NCI-H526 (cell line): ENCODE results near the gene FBXL22.
A peak's percentile ranks its signal among the peaks of the same experiment; 100 is the strongest.

ENCODE experiments used
- DNase-seq, 2 experiments: peaks; one replicate each; lab custom pipeline; 2025; lab: John Stamatoyannopoulos, UW

Gene FBXL22

DNA sequence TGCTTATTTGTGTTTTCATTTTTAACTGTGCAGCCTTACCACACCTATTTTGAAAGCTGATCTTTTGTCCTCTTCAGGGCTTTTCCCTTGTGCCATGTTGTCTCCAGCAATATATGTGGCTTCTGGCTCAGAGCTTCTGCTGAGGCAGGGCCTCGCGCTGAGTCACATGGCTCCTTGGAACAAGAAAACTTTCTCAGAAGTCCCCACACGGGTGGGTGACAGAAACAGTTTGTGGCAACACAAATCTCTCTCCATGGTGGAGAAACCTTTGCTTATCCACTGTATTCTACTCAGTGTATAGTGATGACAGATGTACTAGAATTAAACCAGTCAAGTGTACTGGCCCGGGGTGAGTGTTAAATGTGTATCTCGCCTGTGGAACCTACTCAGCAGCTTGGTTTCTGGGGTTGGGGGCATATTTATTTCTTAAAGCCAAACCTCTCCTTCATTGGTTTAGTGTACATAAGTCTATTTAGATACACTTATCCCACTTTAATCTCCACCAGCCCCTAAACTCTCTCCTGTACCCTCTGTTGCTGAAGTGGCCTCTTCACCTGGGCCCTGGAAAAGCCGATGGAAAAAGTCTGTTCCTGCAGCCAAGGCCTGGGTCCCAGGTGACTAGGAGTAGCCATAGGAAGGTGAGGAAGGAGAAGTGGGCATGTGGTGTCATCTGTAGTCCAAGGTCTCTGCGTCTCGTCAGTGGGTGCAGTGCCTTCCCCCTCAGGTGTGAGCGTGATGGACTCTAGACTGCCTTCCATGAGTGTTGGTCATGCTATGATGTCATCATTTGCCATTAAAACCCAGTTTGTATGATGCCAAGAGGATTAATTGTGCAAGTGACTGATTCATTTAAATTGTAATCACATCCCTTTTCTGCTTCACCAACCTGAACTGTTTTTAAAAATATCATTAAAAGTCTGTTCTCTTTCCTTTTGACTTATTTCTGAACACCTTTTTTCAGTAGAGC, 3.2 kb upstream of the FBXL22 start:
- no peak for DNase-seq

DNA sequence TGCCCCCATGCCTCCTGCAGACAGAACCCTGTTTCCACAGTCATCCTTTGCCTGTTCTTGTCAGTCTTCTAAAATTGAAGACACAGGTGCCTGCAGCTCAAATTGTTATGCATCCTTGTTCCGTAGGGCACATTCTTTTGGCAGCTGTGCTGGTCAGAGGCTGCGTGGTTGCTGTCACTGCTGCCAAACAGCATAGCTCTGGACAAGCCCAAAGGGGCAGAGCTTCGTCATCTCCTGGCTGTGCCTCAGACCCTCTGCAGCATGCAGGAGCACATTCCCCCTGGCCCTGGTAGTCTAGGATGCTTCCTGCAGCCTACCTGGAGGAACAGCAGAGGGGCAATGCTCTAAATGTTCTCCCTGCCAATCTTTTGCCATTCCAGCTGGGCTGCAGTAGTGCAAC, 2.1 kb upstream of the FBXL22 start:
- no peak for DNase-seq

DNA sequence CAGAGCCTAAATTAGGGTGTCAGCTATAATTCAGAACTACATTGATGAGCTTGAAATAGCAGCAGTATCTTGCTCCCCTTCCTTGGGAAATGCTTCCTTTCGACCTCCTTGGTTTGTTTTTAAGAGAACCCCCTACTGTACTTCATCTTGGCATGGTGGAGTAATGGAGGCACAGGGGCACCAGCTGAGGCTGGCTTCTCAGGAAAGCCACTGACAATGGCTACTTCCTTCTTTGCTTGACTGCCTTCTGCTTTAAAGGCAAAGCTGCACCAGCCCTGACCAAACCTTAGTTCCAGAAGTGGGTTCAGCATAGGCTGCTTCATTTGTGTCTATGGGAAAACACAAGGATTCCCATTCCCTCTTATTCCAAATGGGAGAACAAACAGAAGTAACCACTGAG, 1.5 kb upstream of the FBXL22 start:
- DNase-seq, result no peak

DNA sequence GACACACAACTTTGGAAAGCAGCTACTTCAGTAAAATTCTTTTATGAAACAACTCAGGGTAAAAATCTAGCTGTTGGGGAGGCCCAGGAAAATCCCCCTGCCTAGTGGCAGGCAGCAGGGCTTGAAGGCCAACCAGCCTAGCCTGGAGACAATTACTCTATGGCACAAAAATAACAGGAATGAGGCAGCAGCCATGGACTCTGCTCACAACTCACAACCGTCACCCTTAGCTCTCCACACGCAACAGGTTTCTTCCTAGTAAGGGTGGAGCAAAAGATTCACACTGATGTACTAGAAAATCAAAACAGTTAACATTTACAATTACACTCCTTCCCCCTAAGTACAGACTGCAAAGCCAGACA, 530 bp upstream of the FBXL22 start:
- no peak for DNase-seq

DNA sequence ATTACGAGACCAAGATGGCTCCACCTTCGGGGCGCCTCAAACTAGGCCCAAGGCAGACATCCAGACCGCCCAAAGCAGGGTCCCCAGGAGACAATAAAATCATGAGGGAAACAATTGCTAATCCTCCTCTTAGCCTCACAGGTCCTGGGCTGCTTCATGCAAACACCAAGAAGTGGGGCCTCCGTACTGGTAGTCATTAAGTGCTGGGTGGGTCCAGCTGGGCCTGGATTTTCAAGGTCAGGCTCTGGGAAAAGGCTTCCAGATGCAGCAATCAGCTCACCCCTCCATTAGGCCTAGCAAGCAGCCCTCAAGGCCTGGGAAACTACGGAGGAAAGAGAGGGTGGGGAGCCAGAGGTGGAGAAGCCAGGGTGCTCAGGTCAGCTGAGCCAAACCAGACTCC, 634 bp downstream of the FBXL22 start:
- no peak for DNase-seq

DNA sequence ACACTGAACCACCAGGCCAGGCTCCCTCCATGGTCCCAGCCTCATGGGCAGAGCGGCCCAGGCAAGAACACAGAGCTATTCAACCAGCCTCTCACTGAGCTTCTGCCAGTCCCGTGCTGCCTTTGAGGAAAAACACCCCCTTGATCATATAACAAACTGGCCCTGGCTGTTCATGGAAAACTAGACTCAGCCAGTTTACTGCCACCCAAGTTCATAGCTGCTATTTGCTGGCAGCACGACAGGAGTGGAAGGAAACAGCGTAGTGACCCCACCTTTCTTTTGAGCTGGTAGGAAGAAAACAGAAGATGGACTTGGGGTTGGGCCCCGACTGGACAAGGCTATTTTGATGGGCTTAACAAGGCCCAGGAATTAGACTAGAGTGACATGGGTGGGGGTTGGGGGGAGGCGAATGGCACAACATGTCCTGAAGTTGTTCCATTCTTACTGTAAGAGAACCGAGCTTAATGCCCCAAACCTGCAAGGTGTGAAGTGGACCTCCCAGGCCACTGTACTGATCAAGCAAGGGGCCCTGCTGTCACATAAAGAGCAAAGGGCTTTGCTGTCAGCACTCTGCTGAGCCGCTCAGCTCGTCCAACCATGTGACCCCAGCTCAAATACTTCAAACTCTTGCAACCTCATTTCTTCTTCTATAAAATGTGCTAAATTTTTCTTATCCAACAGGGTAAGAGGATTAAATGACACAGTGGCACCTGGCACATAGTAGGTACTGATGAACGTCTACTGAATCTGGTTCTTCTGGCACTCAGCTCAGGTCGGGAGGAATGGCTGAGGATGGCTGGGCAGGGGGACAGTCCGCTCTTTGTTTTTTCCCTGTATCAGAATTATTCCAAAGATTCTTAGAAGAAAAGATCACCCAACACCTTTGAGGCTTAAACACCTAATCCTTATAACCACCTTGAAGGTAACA, 1.6 kb downstream of the FBXL22 start:
- peak in 1 of 2 experiments; percentile 4 for DNase-seq

DNA sequence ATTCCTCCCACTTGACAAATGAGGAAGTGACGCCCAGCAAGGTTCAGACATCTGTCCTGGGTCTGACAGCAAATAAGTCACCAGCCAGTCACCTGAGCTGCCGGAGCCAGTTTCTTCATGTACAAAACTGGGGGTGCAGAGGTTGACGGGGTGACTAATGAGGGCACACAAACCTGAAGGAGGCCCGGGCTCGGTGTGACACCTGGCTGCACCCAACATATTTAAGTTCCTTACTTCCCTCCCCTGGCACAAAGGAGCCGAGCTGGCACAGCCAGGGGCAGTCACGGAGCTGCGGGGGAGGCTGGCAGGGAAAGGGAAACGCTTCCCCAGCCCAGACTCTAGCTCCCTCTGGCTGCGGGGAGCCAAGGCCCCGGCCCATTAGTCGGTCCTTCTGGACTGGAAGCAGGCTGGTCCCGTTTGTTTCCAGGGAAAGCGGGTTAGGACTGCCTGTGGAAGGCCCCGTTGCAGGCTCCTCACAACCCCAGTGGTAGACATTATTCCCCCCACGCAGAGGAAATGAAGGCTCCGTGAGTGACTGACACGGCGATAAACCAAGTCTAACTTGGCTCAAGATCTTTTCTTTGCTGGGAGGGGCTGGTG, 2.3 kb downstream of the FBXL22 start:
- peak; percentile 19 to 82 for DNase-seq

DNA sequence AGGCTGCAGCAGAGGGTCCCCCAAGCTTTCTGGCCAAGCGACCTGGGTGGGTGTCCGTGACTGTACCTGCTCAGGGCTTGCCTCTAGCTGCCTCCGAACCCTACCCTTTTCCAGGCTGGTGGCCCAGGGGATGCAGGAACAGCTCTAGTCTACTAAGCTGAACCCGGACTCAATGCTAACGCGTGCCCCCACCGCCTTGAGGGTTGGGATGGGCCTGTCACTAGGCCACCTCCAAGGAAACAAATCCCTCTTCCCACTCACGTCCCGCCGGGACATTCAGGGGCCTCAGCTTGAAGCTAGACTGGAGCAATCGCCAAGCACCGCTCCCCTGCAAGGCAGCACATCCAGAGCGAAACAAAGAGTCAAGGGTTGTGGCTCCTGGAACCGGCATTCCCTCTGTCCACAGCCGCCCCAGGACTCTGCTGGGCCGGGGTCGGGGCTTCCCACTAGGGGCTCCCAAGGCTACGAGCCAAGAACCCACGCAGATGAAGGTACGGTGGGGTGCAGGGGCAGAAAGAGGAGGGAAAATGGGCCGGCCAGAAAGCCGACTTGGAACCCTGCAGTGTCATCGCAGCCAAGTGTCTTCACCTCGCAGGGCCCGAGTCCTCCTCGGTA, 2.9 kb downstream of the FBXL22 start:
- peak; percentile 52 to 66 for DNase-seq

DNA sequence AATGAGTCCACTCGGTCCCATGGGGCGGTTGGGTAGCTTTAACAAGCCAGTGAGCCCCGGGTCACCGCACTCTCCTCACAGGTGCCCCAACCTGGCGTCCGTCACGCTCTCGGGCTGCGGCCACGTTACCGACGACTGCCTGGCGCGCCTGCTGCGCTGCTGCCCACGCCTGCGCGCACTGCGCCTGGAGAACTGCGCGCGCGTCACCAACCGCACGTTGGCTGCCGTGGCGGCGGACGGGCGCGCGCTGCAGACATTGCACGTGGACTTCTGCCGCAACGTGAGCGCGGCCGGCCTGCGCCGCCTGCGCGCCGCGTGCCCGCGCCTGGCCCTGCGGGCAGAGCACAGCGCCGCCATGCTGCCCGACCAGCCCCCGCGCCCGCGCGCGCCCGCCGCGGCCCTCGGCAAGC, 3.4 kb downstream of the FBXL22 start:
- peak; percentile 73 to 97 for DNase-seq

DNA sequence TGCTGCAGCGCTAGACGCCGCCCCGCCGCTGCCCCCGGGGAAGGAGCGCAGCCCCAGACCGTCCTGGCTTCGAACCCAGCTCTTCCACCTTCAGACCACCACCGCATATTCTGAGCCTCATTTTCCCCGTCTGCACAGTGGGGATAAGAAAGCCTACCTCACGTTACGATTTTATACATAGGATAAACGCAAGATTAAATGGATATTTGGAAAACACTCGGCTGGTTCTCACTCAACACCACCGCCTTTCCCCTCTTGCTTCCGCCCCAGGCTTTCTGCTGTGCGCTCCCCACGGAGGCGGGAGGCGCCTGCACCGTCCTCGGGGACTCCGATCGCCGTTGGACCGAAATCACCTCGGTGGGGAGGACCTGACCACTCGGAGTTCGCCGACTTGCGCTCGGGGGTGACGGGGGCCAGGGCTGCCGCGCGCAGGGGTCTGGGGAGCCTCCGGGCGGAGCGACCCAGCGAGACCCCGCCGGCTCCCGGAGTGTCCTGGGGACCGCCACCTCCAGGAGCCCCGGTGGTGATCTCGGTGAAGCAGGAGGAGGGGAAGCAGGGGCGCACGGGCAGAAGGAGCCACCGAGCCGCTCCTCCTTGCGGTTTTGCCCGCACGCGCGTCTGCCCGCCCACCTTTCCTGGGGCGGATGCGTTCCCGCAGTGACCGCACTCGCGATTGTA, 4.0 kb downstream of the FBXL22 start:
- DNase-seq, result peak in 1 of 2 experiments; percentile 75

DNA sequence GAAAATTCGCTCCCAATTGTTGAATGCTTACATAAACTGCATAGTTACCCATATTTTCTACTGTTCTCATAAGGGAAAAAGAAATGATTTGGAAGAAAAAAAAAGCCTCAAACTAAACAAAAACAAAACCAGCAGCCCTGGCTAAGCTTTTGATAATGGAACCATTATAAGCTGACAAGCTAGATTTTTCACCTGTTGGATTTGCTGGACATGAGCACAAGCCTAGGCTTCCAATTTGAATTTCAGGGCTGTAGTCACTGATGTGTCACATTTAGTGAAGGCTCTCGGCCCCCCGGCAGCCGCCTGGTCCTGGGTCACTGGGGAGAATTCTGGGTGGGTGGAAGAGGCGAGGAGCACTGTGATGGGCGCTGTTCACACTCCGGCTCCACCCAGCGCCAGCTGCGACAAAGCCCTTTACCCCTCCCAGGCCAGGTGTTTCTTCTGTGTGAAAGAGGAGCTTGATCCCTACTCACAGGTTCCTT, 4.6 kb downstream of the FBXL22 start:
- peak; percentile 53 to 69 for DNase-seq

DNA sequence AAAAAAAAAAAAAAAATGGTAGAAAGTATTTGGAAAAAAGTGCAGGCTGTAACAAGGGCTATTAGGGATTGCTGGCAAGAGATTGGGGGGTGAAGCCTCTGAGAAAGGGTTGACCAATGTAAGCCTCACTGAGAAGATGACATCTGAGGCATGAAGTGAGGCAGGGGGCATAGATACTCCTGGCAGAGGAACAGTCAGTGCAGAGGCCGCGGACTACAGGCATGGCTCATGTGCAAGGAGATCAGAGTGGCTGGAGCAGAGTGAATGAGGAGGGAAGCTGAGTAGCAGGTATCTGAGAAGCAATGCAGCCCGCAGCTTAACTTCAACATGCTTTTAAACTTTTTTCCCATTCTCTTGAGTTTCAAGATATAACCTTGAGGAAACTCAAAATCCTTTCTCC, 5.4 kb downstream of the FBXL22 start:
- no peak for DNase-seq

DNA sequence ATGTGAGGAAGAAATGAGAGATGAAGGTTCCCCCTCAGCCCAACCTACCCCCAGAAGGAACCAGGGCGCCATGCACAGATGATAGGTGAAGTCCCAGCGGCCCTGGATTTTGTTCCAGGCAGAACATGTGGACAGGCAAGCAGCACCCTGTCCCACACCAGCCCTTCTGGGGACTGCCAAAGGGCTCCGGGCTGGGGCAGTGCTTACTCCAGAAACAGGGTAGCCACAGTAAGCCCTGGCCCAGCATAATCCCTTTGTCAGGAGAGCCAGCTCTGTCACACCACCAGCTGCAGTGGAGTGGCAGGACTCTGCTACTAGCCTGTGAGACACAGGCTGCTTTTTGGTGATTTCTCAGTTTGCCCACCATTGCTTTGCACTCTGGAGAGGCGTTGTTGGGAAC, 6.3 kb downstream of the FBXL22 start:
- no peak for DNase-seq

DNA sequence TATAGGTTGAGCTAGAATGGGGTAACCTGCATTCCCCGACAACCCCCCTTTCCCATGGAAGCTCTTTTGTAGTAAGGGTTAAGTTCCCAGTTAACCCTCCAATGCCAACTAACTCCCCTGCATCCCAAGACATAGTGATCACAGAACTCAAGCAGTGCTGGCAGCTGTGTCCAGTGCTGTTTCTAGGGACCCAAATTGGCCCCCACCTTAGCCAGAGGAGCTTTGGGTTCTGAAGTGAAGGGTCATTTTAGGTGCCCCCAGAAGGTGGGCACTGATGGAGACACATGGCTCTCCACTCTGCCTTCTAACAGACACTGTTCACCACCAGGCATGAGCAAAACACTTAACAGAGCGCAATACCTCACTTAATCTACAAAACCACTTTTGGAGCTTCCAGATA, 7.1 kb downstream of the FBXL22 start:
- no peak for DNase-seq

DNA sequence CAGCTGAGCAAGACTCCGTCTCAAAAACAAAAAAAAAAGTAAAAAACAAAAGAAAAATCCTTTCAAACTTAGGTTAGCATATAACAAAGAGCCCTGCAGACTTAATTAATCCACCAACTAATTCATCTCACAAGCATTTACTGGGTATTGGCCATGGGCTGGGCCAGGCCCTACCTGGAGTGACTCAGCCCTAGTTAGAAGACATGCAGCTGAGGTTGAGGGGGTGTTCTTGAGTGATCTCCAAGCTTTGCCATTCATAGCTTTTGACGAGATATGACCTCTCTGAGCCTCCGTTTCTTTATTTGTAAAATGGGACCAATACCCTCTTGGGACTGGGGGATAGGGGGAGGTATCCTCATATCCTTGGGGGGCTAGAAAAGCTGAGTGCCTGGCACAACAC, 7.8 kb downstream of the FBXL22 start:
- DNase-seq, result no peak

DNA sequence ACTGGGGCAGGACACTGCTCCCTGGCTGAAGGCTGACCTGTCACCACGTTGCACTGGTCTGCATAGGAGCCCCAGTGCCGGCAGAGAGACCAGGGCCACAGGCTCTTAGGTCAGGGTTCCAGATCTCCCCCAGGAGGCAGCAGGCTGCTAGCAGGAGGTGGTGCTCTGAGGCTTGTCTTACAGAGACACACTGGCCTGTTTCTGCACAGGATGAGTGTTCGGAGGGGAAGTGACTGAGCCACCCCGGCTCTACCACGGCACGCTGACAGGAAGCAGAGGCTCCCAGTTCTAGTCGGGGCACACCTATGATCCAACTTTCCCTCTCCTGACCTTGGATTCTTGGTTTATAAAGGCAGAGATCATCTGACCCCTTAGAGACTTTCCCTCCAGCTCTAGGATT, 8.6 kb downstream of the FBXL22 start:
- no peak for DNase-seq

DNA sequence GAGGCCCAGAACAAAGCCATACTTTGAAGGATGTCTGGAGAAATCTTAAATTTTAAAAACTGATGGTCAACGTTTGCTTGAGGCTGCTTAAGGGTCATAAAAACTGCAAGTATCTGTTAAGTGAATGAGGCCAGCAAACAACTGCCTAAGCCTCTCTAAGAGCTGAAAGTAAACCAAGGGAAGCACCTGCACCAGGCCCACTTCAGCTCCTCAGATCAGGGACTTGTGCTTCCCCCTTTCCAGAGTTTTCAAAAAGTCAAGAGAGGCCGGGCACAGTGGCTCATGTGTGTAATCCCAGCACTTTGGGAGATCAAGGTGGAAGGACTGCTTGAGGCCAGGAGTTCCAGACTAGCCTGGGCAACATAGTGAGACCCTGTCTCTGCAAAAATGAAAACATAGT, 9.1 kb downstream of the FBXL22 start:
- no peak for DNase-seq

DNA sequence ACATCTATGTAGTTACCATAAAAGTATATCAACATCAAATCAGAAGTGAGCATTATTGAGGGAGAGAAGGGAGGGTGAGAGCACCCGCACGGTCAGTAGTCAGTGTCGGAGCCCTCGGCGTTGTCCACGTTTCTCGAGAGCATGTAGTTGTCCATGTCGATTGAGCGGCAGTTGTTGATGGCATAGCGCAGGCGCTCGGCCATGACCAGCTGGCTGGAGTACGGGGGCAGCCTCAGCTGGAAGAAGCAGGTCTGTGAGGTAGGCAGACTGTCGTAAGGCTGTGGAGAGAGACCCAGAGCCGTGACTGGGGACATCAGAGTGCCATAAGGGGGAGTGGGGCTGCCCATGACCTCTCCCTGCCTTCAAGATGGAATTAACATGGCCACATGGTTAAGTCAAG, 11.8 kb downstream of the FBXL22 start:
- no peak for DNase-seq

DNA sequence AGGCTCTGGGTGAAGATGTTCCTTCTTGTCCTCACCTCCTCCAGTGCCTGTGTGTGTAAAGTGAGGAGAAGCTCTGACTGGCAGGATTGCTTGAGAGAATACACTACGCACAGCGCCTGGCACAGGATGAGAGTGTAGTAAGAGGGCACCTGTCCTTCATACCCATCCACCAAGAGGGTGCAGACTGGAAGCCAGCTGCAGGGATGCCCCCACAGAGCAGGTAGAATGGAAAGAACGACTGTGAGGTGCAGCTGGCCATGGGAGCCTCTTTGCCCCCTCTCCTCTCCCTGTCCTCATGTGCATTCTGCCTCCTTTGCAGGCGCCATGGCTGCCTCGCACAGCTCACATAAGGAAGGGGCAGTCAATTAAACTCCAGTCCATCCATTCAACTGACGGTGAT, 12.3 kb downstream of the FBXL22 start:
- DNase-seq, result no peak

DNA sequence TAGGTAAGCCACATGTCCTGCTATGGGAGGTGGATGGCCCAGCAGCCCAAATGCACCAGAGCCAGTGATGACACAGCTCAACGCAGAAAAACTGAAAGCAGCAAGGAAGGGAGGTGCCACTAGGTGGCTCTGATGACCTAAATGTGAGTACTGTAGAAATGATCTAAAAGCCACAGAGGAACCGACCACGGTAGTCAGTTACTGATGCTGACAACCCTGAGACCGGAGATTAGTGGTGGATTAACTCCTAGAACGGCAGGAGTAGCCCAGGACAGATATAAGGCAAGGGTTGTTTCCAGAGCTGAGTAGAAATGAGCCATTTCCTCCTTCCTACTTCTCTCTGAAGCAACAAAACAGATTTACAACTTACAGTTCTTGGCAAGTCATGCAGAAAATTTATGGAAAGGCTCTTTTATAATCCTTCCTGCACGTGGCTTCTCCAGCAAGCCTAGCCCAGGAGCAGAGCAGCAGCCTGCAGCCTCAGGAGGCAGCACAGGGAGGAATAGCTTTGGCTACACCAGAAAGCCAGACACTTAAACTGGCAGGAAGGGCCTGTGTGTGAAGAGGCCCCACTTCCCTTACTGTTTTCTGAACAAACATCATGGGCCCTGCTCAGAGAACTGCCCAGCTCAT, 13.1 kb downstream of the FBXL22 start:
- peak; percentile 82 to 93 for DNase-seq

DNA sequence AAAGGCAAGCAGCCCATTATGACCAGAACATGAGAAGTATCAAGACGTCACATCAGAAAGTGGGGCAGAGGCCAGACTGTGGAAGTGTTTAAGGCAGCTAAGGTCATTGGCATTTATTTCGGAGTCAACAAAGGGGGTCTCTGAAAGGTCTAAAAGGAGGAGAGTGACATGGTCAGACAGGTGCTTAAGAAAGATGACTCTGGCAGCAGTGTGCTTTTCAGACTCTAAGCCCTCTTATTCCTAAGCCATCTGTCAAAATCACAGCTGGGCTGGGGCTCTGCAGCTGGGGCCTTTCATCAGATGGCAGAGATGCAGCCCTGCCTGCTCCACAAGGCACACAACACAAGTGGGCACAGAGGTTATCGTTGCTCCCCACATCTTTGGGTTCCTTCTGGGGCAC, 14.0 kb downstream of the FBXL22 start:
- DNase-seq, result no peak
